HS-27A (cell line): ENCODE results near the gene TAF1B.
"Not testable (repeated sequence)": the region's sequence is repeated elsewhere in the genome, so short reads cannot be mapped to it uniquely, and the experiment has no call there.

ENCODE experiments used
- DNase-seq: peaks from one replicate; pipeline ENCODE4 v3.0.0-alpha.2; 2012; ENCODE audit warnings: low read depth, missing footprints

Gene TAF1B

GRCh38 chr2:9831670-9832069 lies 11.6 kb upstream of the TAF1B start:
- no peak for DNase-seq

GRCh38 chr2:9832586-9832985 lies 10.7 kb upstream of the TAF1B start:
- no peak for DNase-seq

DNA sequence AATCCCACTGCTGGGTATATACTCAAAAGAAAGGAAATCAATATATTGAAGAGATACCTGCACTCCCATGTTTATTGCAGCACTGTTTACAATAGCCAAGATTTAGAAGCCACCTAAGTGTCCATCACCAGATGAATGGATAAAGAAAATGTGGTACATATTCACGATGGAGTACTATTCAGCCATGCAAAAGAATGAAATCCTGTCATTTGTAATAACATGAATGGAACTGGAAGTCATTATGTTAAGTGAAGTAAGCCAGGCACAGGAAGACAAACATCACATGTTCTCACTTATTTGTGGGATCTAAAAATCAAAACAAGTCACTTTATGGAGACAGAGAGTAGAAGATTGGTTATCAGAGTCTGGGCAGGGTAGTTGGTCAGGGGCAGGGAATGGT lies 8.2 kb upstream of the TAF1B start:
- not testable (repeated sequence) for DNase-seq

GRCh38 chr2:9836074-9836473 lies 7.2 kb upstream of the TAF1B start:
- DNase-seq: no peak

- DNase-seq: no peak
These were observed 6.8 kb upstream of the TAF1B start for GRCh38 chr2:9836517-9836916.

GRCh38 chr2:9837451-9837850 lies 5.8 kb upstream of the TAF1B start:
- DNase-seq: no peak

DNA sequence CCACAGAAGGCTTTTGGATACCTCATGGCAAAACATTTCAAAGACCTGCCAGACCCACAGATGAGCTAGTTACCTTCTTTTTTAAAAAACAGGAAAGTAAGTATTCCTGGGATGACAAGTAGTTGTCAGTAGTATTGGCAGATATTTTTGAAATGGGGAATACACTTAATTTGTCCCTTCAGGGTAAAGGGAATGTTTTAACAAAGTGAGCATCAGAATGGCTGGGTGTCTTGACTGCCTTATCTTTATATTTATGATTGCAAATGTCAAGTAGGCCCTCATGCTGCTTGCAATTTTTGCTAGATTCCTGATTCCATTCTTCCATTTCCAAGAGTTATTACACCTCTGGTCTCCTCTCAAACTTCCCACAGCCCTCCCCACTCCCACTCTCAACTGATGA lies 4.9 kb upstream of the TAF1B start:
- no peak for DNase-seq

- DNase-seq: no peak
These were observed 616 bp upstream of the TAF1B start for GRCh38 chr2:9842487-9843228.

GRCh38 chr2:9844036-9844483 lies 786 bp downstream of the TAF1B start:
- DNase-seq: no peak

DNA sequence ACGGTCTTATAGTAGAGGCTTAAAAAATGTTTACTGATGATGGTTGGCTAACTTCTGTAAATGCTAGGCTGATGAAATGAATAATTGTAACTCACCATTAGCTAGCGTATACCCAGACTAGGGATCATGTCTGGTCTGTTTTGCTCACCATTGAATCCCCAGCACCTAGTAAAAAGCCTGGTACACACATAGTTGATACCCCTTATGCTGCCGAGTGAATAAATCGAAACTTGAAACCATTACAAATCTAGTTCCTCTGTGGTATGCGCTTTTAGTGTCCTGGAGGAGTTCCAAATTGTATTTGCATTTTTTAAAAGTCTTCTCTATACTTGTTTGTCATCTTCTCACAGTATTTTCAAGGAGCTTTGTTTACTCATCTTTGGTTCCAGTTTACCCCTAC lies 1.3 kb downstream of the TAF1B start:
- no peak for DNase-seq

- DNase-seq: no peak
These were observed 3.3 kb downstream of the TAF1B start for GRCh38 chr2:9846554-9846953.

GRCh38 chr2:9847140-9847539 lies 3.9 kb downstream of the TAF1B start:
- DNase-seq: no peak

DNA sequence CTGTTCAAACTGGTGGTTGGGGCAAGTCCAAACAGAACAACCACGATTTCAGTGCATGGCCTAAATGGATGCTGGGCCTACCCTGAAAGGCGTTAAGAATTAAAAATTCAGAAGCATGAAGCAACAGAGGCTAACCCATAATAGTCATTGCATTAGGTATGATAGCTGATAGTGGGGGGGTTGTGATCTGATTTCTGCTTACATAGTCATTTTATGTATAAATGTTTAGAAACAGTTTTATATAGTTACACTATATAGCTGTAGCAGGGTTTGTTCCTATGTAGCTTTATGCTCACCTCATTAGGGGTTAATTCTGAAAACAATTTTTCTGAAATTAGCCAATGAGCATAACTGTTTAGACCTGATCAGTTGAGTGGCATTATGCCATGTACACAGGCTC lies 9.6 kb downstream of the TAF1B start:
- DNase-seq: no peak

- DNase-seq: no peak
These were observed 14.8 kb downstream of the TAF1B start for GRCh38 chr2:9857814-9858729.

DNA sequence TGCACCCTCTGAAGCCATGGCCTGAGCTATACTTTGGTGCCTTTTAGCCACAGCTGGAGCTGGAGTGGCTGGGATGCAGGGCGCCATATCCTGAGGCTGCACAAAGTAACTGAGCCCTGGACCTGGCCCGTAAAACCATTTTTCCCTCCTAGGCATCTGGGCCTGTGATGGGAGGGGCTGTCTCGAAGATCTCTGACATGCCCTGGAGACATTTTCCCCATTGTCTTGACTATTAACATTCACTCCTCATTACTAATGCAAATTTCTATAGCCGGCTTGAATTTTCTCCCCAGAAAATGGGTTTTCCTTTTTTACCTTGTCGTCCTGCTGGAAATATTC lies 15.4 kb downstream of the TAF1B start:
- no peak for DNase-seq

DNA sequence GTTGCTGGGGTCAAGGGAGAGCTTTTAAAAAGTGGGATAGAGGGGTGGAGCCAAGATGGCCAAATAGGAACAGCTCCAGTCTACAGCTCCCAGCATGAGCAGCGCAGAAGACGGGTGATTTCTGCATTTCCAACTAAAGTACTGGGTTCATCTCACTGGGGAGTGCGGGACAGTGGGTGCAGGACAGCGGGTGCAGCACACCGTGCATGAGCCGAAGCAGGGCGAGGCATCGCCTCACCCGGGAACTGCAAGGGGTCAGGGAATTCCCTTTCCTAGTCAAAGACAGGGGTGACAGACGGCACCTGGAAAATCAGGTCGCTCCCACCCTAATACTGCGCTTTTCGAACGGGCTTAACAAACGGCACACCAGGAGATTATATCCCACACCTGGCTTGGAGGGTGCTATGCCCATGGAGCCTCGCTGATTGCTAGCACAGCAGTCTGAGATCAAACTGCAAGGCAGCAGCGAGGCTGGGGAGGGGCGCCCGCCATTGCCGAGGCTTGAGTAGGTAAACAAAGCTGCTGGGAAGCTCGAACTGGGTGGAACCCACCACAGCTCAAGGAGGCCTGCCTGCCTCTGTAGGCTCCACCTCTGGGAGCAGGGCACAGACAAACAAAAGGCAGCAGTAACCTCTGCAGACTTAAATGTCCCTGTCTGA lies 17.8 kb downstream of the TAF1B start:
- not testable (repeated sequence) for DNase-seq

GRCh38 chr2:9867881-9868280 lies 24.6 kb downstream of the TAF1B start:
- DNase-seq: no peak

GRCh38 chr2:9873337-9873736 lies 30.1 kb downstream of the TAF1B start:
- no peak for DNase-seq

- no peak for DNase-seq
These were observed 33.8 kb downstream of the TAF1B start for GRCh38 chr2:9877026-9877425.

- no peak for DNase-seq
These were observed 34.5 kb downstream of the TAF1B start for GRCh38 chr2:9877726-9878125.

GRCh38 chr2:9879455-9880194 lies 36.4 kb downstream of the TAF1B start:
- DNase-seq: no peak

DNA sequence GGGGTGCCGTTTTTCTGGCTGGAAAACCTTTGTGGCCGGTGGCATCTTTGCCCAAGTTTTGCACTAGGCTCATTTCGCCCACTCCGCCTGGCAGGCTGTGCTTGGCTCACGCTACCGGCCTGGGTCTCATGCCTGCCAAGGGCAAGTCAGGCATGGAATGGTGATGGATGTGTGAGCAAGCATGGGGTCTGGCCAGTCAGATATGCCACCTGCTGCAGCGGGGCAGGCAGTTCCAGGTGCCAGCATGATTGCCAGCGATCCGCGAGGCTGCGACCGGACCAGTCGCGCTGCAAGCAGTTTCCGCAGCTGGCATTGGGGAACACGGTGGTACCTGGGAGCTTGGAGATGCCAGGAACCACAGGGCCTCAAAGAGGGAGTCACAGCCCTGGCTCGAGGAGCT lies 40.6 kb downstream of the TAF1B start:
- DNase-seq: no peak
